HL-60 (cell line): ENCODE results near the gene PTHLH.

Source experiments
- DNase-seq, 2 experiments: peaks; one replicate each; pipeline ENCODE4 v3.0.0-alpha.2; 2010 to 2020; ENCODE audit warnings: low read depth in 1 of 2, low spot score in 1 of 2
- H3K27ac ChIP-seq: fragments of 250-450 bp; sonication (Bioruptor Pico); replicated peaks from 2 replicates; pipeline ENCODE4 v1.5.1; 2020; ENCODE audit warnings: mild to moderate bottlenecking, moderate library complexity
- H3K27me3 ChIP-seq: fragments of 250-450 bp; sonication (Bioruptor Pico); 2 replicates; pipeline ENCODE4 v1.5.1; 2021; ENCODE audit warnings: mild to moderate bottlenecking, moderate library complexity; ENCODE audit not compliant: insufficient read depth, poor library complexity, severe bottlenecking
- H3K4me3 ChIP-seq: replicated peaks from 2 replicates; pipeline ENCODE4 v1.5.1; 2011; ENCODE audit warnings: mild to moderate bottlenecking, control low read depth, low read length; ENCODE audit not compliant: insufficient read depth
- CTCF ChIP-seq: IDR thresholded peaks from one replicate; pipeline ENCODE4 v1.5.1; 2011; ENCODE audit warnings: low read length, control low read depth, inconsistent platforms; ENCODE audit not compliant: insufficient read depth
- GABPA ChIP-seq: IDR thresholded peaks from 2 replicates; pipeline ENCODE4 v1.6.1; 2012; ENCODE audit warnings: low read depth
- POLR2AphosphoS5 ChIP-seq: IDR thresholded peaks from 2 replicates; pipeline ENCODE4 v1.6.1; 2012; ENCODE audit warnings: low read depth
- REST ChIP-seq: IDR thresholded peaks from 2 replicates; pipeline ENCODE4 v1.6.1; 2012; ENCODE audit warnings: low read depth; ENCODE audit not compliant: insufficient replicate concordance
- SPI1 ChIP-seq: IDR thresholded peaks from 2 replicates; pipeline ENCODE4 v1.6.1; 2012; ENCODE audit warnings: low read depth, mild to moderate bottlenecking, borderline replicate concordance

PTHLH gene

GRCh38 chr12:27937768-27938167, 34.8 kb downstream of the PTHLH start:
- no peak overlapping the region for H3K27ac ChIP-seq
- no peak overlapping the region for H3K4me3 ChIP-seq
- no peaks in the 10 kb centered on the region for H3K27me3 ChIP-seq
- TF ChIP-seq CTCF (no peak), REST (no peak), SPI1 (no peak), POLR2AphosphoS5 (no peak), GABPA (no peak)
- DNase-seq: peak in 1 of 2 experiments; percentile 15

GRCh38 chr12:27936196-27936595, 36.3 kb downstream of the PTHLH start:
- Histone ChIP-seq H3K27ac (no peak overlapping the region), H3K4me3 (no peak overlapping the region), H3K27me3 (no peaks in the 10 kb centered on the region)
- no peak for DNase-seq
- TF ChIP-seq SPI1 (no peak), GABPA (no peak), POLR2AphosphoS5 (no peak), CTCF (no peak), REST (no peak)

- peaks cover 7% of the 10 kb centered on the region for H3K27me3 ChIP-seq
- no peak overlapping the region for H3K27ac ChIP-seq
- DNase-seq: no peak
- TF ChIP-seq GABPA: no peak
- no peak overlapping the region for H3K4me3 ChIP-seq
Observed at GRCh38 chr12:27934276-27934675, 38.3 kb downstream of the PTHLH start.

GRCh38 chr12:27931390-27931789, 41.1 kb downstream of the PTHLH start:
- Histone ChIP-seq H3K27ac (no peak overlapping the region), H3K4me3 (no peak overlapping the region), H3K27me3 (peaks cover 12% of the 10 kb centered on the region)
- DNase-seq: no peak
- TF ChIP-seq GABPA (no peak), POLR2AphosphoS5 (no peak), SPI1 (no peak), CTCF (no peak), REST (no peak)
